Measurements from ENCODE around the gene MKS1. TPM values are rescaled to one million over a fixed set of nuclear protein-coding genes. Genes with fewer than 3 reads are reported as not detected.

The MKS1 gene
- polyA plus RNA-seq, 1 donor from 2014 or later, result 32.9 TPM

DNA sequence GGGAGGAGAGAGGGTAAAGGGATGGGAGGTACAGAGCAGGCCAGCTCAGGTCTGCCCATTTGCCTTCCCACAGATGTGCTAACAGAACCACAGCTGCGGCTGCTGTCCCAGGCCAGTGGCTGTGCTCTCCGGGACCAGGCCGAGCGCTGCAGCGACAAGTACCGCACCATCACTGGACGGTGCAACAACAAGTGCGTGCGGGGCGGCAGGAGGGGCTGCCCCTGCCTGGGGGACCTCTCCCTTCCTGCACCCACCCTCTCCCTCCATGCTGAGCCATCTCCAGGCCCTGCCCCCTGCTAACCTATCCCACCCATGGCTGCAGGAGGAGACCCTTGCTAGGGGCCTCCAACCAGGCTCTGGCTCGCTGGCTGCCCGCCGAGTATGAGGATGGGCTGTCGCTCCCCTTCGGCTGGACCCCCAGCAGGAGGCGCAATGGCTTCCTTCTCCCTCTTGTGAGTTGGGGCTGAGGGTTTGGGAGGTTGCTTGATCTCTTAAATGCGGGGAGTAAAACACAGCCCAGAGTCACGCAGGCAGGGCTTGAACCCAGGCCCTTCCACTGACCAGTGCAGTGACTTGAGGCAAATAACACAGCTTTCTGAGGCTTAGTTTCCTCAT lies 25.3 kb downstream of the MKS1 start:
- no peak overlapping the region for H3K27ac ChIP-seq (ENCODE audit: low read length)
- H3K36me3 ChIP-seq (ENCODE audit: insufficient read depth, low read length), result no peaks in the 10 kb centered on the region
- no peak for TF ChIP-seq RAD21 (conservative IDR thresholded peaks at IDR 0.05)
- TF ChIP-seq MXI1 (conservative IDR thresholded peaks at IDR 0.05; ENCODE audit: poor library complexity, severe bottlenecking), result no peak
- no peak for TF ChIP-seq TAF1 (IDR thresholded peaks at IDR 0.05; ENCODE audit: low read depth)
- no peak for TF ChIP-seq EP300 (conservative IDR thresholded peaks at IDR 0.05; ENCODE audit: poor library complexity, severe bottlenecking)
- H3K9me2 ChIP-seq (ENCODE audit: insufficient read depth, low read length), result no peaks in the 10 kb centered on the region
- no peaks in the 10 kb centered on the region for H3F3A ChIP-seq (ENCODE audit: insufficient read depth, low read length, poor library complexity, severe bottlenecking)
- H4K20me1 ChIP-seq (ENCODE audit: insufficient read depth), result no peaks in the 10 kb centered on the region
- H3K27me3 ChIP-seq (ENCODE audit: insufficient read depth, low read depth, low read length), result no peaks in the 10 kb centered on the region
- no peak overlapping the region for H2AFZ ChIP-seq (ENCODE audit: low read depth, low read length)
- no peak overlapping the region for H3K9ac ChIP-seq (ENCODE audit: low read length)
- H3K9me3 ChIP-seq (ENCODE audit: low read length), result no peaks in the 10 kb centered on the region
- no peaks in the 10 kb centered on the region for H3K79me2 ChIP-seq (replicated peaks; ENCODE audit: insufficient read depth, low read length)
- H3K4me2 ChIP-seq (ENCODE audit: low read length), result no peak overlapping the region
- no peak overlapping the region for H3K4me3 ChIP-seq (ENCODE audit: low read length)

DNA sequence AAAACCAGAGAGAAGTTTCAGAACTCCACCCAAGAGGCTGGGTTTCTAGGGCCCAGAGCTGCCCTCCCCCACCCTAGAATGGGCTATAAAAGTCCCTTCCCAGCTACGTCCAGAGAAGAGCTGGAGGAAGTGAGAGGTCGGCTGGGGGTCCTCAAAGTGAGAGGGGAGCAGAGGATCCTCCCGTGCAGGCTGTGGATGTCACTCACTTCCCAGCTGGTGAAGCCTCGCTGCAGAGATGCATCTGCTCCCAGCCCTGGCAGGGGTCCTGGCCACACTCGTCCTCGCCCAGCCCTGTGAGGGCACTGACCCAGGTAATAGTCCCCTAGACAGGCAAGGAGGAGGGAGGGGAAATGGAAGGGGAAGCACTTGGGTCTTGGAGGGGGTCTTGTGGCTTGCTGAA lies 26.4 kb downstream of the MKS1 start, which contains the start of gene EPX:
TSS of gene EPX (plus strand) at position 115 of the 400 bp plus-strand sequence. CDS start at position 236, 121 bp downstream.
- Histone ChIP-seq H3F3A (ENCODE audit: insufficient read depth, low read length, poor library complexity, severe bottlenecking) (no peaks in the 10 kb centered on the region), H4K20me1 (ENCODE audit: insufficient read depth) (no peaks in the 10 kb centered on the region), H3K36me3 (ENCODE audit: insufficient read depth, low read length) (no peaks in the 10 kb centered on the region), H3K9me2 (ENCODE audit: insufficient read depth, low read length) (no peaks in the 10 kb centered on the region), H3K79me2 (replicated peaks; ENCODE audit: insufficient read depth, low read length) (no peaks in the 10 kb centered on the region), H3K4me3 (ENCODE audit: low read length) (no peak within 1 kb of the TSS), H3K27ac (ENCODE audit: low read length) (no peak within 1 kb of the TSS), H3K9me3 (ENCODE audit: low read length) (no peaks in the 10 kb centered on the region), H2AFZ (ENCODE audit: low read depth, low read length) (no peak within 1 kb of the TSS), H3K4me2 (ENCODE audit: low read length) (no peak within 1 kb of the TSS), H3K9ac (ENCODE audit: low read length) (no peak within 1 kb of the TSS), H3K27me3 (ENCODE audit: insufficient read depth, low read depth, low read length) (no peaks in the 10 kb centered on the region)
- no peak for TF ChIP-seq MXI1 (conservative IDR thresholded peaks at IDR 0.05; ENCODE audit: poor library complexity, severe bottlenecking)
- TF ChIP-seq, protein P1, sequence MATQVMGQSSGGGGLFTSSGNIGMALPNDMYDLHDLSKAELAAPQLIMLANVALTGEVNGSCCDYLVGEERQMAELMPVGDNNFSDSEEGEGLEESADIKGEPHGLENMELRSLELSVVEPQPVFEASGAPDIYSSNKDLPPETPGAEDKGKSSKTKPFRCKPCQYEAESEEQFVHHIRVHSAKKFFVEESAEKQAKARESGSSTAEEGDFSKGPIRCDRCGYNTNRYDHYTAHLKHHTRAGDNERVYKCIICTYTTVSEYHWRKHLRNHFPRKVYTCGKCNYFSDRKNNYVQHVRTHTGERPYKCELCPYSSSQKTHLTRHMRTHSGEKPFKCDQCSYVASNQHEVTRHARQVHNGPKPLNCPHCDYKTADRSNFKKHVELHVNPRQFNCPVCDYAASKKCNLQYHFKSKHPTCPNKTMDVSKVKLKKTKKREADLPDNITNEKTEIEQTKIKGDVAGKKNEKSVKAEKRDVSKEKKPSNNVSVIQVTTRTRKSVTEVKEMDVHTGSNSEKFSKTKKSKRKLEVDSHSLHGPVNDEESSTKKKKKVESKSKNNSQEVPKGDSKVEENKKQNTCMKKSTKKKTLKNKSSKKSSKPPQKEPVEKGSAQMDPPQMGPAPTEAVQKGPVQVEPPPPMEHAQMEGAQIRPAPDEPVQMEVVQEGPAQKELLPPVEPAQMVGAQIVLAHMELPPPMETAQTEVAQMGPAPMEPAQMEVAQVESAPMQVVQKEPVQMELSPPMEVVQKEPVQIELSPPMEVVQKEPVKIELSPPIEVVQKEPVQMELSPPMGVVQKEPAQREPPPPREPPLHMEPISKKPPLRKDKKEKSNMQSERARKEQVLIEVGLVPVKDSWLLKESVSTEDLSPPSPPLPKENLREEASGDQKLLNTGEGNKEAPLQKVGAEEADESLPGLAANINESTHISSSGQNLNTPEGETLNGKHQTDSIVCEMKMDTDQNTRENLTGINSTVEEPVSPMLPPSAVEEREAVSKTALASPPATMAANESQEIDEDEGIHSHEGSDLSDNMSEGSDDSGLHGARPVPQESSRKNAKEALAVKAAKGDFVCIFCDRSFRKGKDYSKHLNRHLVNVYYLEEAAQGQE (IDR thresholded peaks at IDR 0.05; ENCODE audit: borderline replicate concordance), result no peak
- TF ChIP-seq, protein P2, sequence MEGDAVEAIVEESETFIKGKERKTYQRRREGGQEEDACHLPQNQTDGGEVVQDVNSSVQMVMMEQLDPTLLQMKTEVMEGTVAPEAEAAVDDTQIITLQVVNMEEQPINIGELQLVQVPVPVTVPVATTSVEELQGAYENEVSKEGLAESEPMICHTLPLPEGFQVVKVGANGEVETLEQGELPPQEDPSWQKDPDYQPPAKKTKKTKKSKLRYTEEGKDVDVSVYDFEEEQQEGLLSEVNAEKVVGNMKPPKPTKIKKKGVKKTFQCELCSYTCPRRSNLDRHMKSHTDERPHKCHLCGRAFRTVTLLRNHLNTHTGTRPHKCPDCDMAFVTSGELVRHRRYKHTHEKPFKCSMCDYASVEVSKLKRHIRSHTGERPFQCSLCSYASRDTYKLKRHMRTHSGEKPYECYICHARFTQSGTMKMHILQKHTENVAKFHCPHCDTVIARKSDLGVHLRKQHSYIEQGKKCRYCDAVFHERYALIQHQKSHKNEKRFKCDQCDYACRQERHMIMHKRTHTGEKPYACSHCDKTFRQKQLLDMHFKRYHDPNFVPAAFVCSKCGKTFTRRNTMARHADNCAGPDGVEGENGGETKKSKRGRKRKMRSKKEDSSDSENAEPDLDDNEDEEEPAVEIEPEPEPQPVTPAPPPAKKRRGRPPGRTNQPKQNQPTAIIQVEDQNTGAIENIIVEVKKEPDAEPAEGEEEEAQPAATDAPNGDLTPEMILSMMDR (IDR thresholded peaks at IDR 0.05; ENCODE audit: poor library complexity, severe bottlenecking), result no peak
- TF ChIP-seq SMC3 (conservative IDR thresholded peaks at IDR 0.05; ENCODE audit: poor library complexity), result no peak
- no peak for TF ChIP-seq EP300 (conservative IDR thresholded peaks at IDR 0.05; ENCODE audit: poor library complexity, severe bottlenecking)
